GM04503 (cell line): ENCODE results near the gene MATCAP1.

ENCODE experiments used
- DNase-seq: peaks from one replicate; pipeline ENCODE4 v3.0.0-alpha.2; 2012; ENCODE audit warnings: low read depth

Gene MATCAP1

GRCh38 chr16:67156143-67156844 lies 27.5 kb downstream of the MATCAP1 start:
- no peak for DNase-seq

GRCh38 chr16:67155295-67156142 lies 28.2 kb downstream of the MATCAP1 start:
- no peak for DNase-seq

GRCh38 chr16:67154578-67155294 lies 29.0 kb downstream of the MATCAP1 start:
- DNase-seq, result no peak

GRCh38 chr16:67151431-67152097 lies 32.2 kb downstream of the MATCAP1 start:
- DNase-seq, result no peak

GRCh38 chr16:67150833-67151396 lies 32.8 kb downstream of the MATCAP1 start, which contains the start of gene B3GNT9:
B3GNT9 (minus strand) TSS chr16:67150998; CDS start chr16:67150485, 513 bp downstream.
- peak; percentile 51 for DNase-seq

GRCh38 chr16:67150047-67150832 lies 33.5 kb downstream of the MATCAP1 start:
- no peak for DNase-seq

- DNase-seq, result no peak
Measured at GRCh38 chr16:67149276-67150046, 34.3 kb downstream of the MATCAP1 start.

- no peak for DNase-seq
Measured at GRCh38 chr16:67148656-67149275, 35.0 kb downstream of the MATCAP1 start.

GRCh38 chr16:67148221-67148620 lies 35.5 kb downstream of the MATCAP1 start:
- no peak for DNase-seq

GRCh38 chr16:67147437-67148140 lies 36.2 kb downstream of the MATCAP1 start:
- DNase-seq, result no peak

- no peak for DNase-seq
Measured at GRCh38 chr16:67146523-67147357, 37.0 kb downstream of the MATCAP1 start.

GRCh38 chr16:67145746-67146145 lies 38.0 kb downstream of the MATCAP1 start:
- no peak for DNase-seq

- no peak for DNase-seq
Measured at GRCh38 chr16:67144943-67145342, 38.8 kb downstream of the MATCAP1 start.

GRCh38 chr16:67142342-67142741 lies 41.4 kb downstream of the MATCAP1 start:
- no peak for DNase-seq

- DNase-seq, result no peak
Measured at GRCh38 chr16:67141391-67141790, 42.4 kb downstream of the MATCAP1 start.

GRCh38 chr16:67137605-67138004 lies 46.2 kb downstream of the MATCAP1 start:
- no peak for DNase-seq

- DNase-seq, result no peak
Measured at GRCh38 chr16:67129422-67129821, 54.3 kb downstream of the MATCAP1 start.

- no peak for DNase-seq
Measured at GRCh38 chr16:67128887-67129286, 54.9 kb downstream of the MATCAP1 start.
